HEK293 (cell line): ENCODE measurements around the gene EVI5.
"Not testable (repeated sequence)": the region's sequence is repeated elsewhere in the genome, so short reads cannot be mapped to it uniquely, and the experiment has no call there.

ENCODE experiments used
- CTCF ChIA-PET: fragments of 350-600 bp; formaldehyde crosslinking; extraction: SDS; loops from one replicate; lab custom pipeline; 2021; ENCODE audit warnings: antibody characterized with exemption; lab: Yijun Ruan, JAX
- POLR2A ChIA-PET: fragments of 300-600 bp; formaldehyde crosslinking; extraction: SDS; loops from one replicate; lab custom pipeline; 2020; ENCODE audit warnings: antibody characterized with exemption, inconsistent platforms; lab: Yijun Ruan, JAX
- H3K27ac ChIP-seq: fragments of 200-500 bp; sonication (Bioruptor generic); 2 replicates; pipeline ENCODE4 v1.5.1; 2014; ENCODE audit warnings: low read depth, low read length, control low read depth, inconsistent platforms; ENCODE audit errors: extremely low read depth
- H3K36me3 ChIP-seq, 2 experiments: fragments of 200-500 bp in 1 of 2; sonication (Bioruptor generic) in 1 of 2; 1 replicate in 1 of 2; 2 replicates in 1 of 2; pipeline ENCODE4 v1.5.1; 2014 to 2017; ENCODE audit warnings: inconsistent platforms in 2 of 2, low read length in 2 of 2; ENCODE audit not compliant: control insufficient read depth in 2 of 2, insufficient read depth in 1 of 2
- H3K4me1 ChIP-seq: fragments of 200-500 bp; sonication (Bioruptor generic); 2 replicates; pipeline ENCODE4 v1.5.1; 2014; ENCODE audit warnings: mild to moderate bottlenecking, low read length, inconsistent platforms; ENCODE audit not compliant: control insufficient read depth, insufficient read depth
- H3K4me3 ChIP-seq: 2 replicates; pipeline ENCODE4 v1.5.1; 2011; ENCODE audit warnings: low read depth, mild to moderate bottlenecking, control low read depth, low read length, moderate library complexity
- H3K9me3 ChIP-seq: fragments of 200-500 bp; sonication (Bioruptor generic); 2 replicates; pipeline ENCODE4 v1.5.1; 2014; ENCODE audit warnings: low read depth, low read length, inconsistent platforms; ENCODE audit not compliant: control insufficient read depth, insufficient read depth
- CTCF ChIP-seq: fragments of 450-650 bp; formaldehyde crosslinking; IDR thresholded peaks from 2 replicates; pipeline ENCODE4 v1.5.1; 2016; ENCODE audit warnings: missing biosample characterization, missing genetic modification characterization
- EGR2 ChIP-seq: fragments of 450-650 bp; formaldehyde crosslinking; IDR thresholded peaks from 2 replicates; pipeline ENCODE4 v1.5.1; 2016; ENCODE audit warnings: low read depth, missing biosample characterization, missing genetic modification characterization
- KLF8 ChIP-seq: fragments of 450-650 bp; formaldehyde crosslinking; IDR thresholded peaks from 2 replicates; pipeline ENCODE4 v1.5.1; 2016; ENCODE audit warnings: missing biosample characterization, missing genetic modification characterization
- RBAK ChIP-seq: fragments of 450-650 bp; formaldehyde crosslinking; IDR thresholded peaks from 2 replicates; pipeline ENCODE4 v1.5.1; 2016; ENCODE audit warnings: missing biosample characterization, missing genetic modification characterization
- ZBTB10 ChIP-seq: fragments of 450-650 bp; formaldehyde crosslinking; IDR thresholded peaks from 2 replicates; pipeline ENCODE4 v1.5.1; 2016; ENCODE audit warnings: missing biosample characterization, missing genetic modification characterization
- ZBTB11 ChIP-seq: fragments of 450-650 bp; formaldehyde crosslinking; conservative IDR thresholded peaks from 2 replicates; pipeline ENCODE4 v1.5.1; 2016; ENCODE audit warnings: low read depth, missing biosample characterization, missing genetic modification characterization
- ZBTB17 ChIP-seq: fragments of 450-650 bp; formaldehyde crosslinking; IDR thresholded peaks from 2 replicates; pipeline ENCODE4 v1.5.1; 2016; ENCODE audit warnings: missing biosample characterization, missing genetic modification characterization
- ZBTB26 ChIP-seq: fragments of 450-650 bp; formaldehyde crosslinking; optimal IDR thresholded peaks from 2 replicates; pipeline ENCODE3; 2016; ENCODE audit warnings: missing biosample characterization, mild to moderate bottlenecking, missing genetic modification characterization
- ZBTB8A ChIP-seq: fragments of 450-650 bp; formaldehyde crosslinking; IDR thresholded peaks from 2 replicates; pipeline ENCODE4 v1.5.1; 2016; ENCODE audit warnings: missing biosample characterization, missing genetic modification characterization
- ZFHX2 ChIP-seq: fragments of 450-650 bp; formaldehyde crosslinking; conservative IDR thresholded peaks from 2 replicates; pipeline ENCODE4 v1.5.1; 2016; ENCODE audit warnings: missing biosample characterization, missing genetic modification characterization
- ZIC2 ChIP-seq: fragments of 450-650 bp; formaldehyde crosslinking; IDR thresholded peaks from 2 replicates; pipeline ENCODE4 v1.5.1; 2016; ENCODE audit warnings: missing biosample characterization, missing genetic modification characterization
- ZNF133 ChIP-seq: fragments of 450-650 bp; formaldehyde crosslinking; IDR thresholded peaks from 2 replicates; pipeline ENCODE4 v1.5.1; 2016; ENCODE audit warnings: missing biosample characterization, missing genetic modification characterization
- ZNF184 ChIP-seq: fragments of 450-650 bp; IDR thresholded peaks from 2 replicates; pipeline ENCODE4 v1.5.1; 2018; ENCODE audit warnings: missing biosample characterization, mild to moderate bottlenecking, missing genetic modification characterization
- ZNF335 ChIP-seq: fragments of 450-650 bp; formaldehyde crosslinking; conservative IDR thresholded peaks from 2 replicates; pipeline ENCODE4 v1.5.1; 2016; ENCODE audit warnings: missing biosample characterization, missing genetic modification characterization
- ZNF449 ChIP-seq: fragments of 450-650 bp; formaldehyde crosslinking; IDR thresholded peaks from 2 replicates; pipeline ENCODE4 v1.5.1; 2017; ENCODE audit warnings: missing biosample characterization, mild to moderate bottlenecking, missing genetic modification characterization, moderate library complexity
- ZNF548 ChIP-seq: fragments of 450-650 bp; formaldehyde crosslinking; IDR thresholded peaks from 2 replicates; pipeline ENCODE4 v1.5.1; 2016; ENCODE audit warnings: missing biosample characterization, missing genetic modification characterization
- ZNF600 ChIP-seq: fragments of 450-650 bp; formaldehyde crosslinking; IDR thresholded peaks from 2 replicates; pipeline ENCODE4 v1.5.1; 2016; ENCODE audit warnings: missing biosample characterization, missing genetic modification characterization
- ZNF624 ChIP-seq: fragments of 450-650 bp; formaldehyde crosslinking; IDR thresholded peaks from 2 replicates; pipeline ENCODE4 v1.5.1; 2017; ENCODE audit warnings: missing biosample characterization, missing genetic modification characterization
- ZNF660 ChIP-seq: fragments of 450-650 bp; IDR thresholded peaks from 2 replicates; pipeline ENCODE4 v1.5.1; 2018; ENCODE audit warnings: missing biosample characterization, mild to moderate bottlenecking, missing genetic modification characterization
- ZNF785 ChIP-seq: fragments of 450-650 bp; formaldehyde crosslinking; IDR thresholded peaks from 2 replicates; pipeline ENCODE4 v1.5.1; 2016; ENCODE audit warnings: missing biosample characterization, missing genetic modification characterization

Gene EVI5

GRCh38 chr1:92784021-92784638, 778 bp downstream of the EVI5 start (continued):
- TF ChIP-seq ZFHX2 (tag by site-specific recombination) (peak; percentile 63), ZNF548 (tag by site-specific recombination) (no peak), ZNF335 (tag by site-specific recombination) (peak; percentile 90), ZNF660 (tag by site-specific recombination) (no peak), ZNF133 (tag by site-specific recombination) (no peak), ZBTB8A (tag by site-specific recombination) (peak; percentile 63; the same call in 1 of the 2 replicates), ZBTB11 (tag by site-specific recombination) (0 out of 2 replicates have a peak, but pooled peaks have one; percentile 42), ZIC2 (tag by site-specific recombination) (no peak), ZNF600 (tag by site-specific recombination) (no peak), RBAK (no peak), ZBTB10 (tag by site-specific recombination) (no peak), ZBTB26 (tag by site-specific recombination) (peak; percentile 41), EGR2 (tag by site-specific recombination) (peak; percentile 22; the same call in 1 of the 2 replicates), ZNF624 (tag by site-specific recombination) (no peak), ZBTB17 (tag by site-specific recombination) (no peak), KLF8 (0 out of 2 replicates have a peak, but pooled peaks have one; percentile 22), ZNF785 (tag by site-specific recombination) (no peak), ZNF184 (tag by site-specific recombination) (no peak)

- TF ChIP-seq CTCF (0 out of 2 replicates have a peak, but pooled peaks have one; percentile 14), ZNF449 (tag by site-specific recombination) (peak; percentile 83)
- not testable (repeated sequence) for H3K36me3 ChIP-seq, H3K9me3 ChIP-seq, H3K4me1 ChIP-seq, H3K27ac ChIP-seq
- CTCF ChIA-PET: interaction anchor here (0.7 to 4.1 kb wide), 4 partner anchors 9 to 35 kb away, joined by 3 to 18 read pairs (median 6); no protein-coding TSS in a partner anchor
- peak overlapping the region; percentile 59 for H3K4me3 ChIP-seq
- POLR2A ChIA-PET: interaction anchor here (0.7 to 3.5 kb wide), 4 partner anchors 21 to 88 kb away, joined by 3 to 24 read pairs (median 10); partner anchors contain the start of gene RPL5
Observed at GRCh38 chr1:92783550-92783949, 1.4 kb downstream of the EVI5 start.
